Measurements from ENCODE around the gene ZCCHC14. TPM values are rescaled to one million over a fixed set of nuclear protein-coding genes. Genes with fewer than 3 reads are reported as not detected.

The ZCCHC14 gene
- total RNA-seq, 1 donor from 2014 or later, result 19.0 TPM

DNA sequence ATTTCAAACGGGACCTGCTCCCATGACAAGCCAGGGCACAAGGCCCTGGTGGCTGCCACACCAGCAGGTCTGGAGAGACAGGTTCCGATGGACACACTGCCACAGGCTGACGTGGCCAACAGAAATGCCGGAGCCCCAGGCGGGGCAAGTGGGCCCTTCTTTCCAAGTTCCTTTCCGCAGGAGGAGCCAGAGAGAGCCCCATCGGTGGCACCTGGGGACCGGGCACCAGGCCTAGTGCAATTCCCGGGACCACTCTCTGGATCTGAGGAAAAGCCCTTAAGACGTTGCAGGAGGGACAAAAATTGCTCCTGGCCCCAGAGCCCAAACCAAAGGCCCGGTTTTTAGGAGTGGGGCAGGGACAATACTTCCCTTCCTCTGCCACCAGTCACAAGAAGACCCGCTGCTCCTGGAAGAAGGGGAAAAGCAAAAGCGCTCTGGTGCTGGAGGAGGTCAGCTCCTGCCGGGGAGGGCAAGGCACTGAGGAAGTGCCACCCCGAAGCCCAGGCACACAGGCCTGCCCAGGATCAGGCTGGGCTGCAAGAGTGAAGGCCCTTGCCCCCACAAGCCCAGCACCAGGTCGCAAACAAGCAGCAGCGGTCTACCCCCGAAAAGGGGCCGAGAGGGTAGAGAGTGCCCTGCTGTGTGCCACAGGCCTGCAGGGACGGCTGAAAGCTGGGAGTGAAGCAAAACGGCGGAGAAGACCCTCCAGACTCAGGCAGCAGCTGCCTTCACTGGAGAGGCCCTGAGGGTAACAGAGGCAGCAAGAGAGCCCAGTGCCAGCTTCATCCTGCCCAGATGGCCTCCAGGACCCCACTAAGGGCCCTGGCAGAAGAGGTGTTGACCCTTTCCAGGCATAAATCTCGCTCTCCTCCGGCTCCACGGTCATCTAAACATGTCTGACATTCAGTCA is 71.6 kb downstream of the ZCCHC14 start:
- Mint-ChIP-seq H3K27me3 (ENCODE audit: low read depth, unreplicated experiment) (no peaks in the 10 kb centered on the region), H3K36me3 (ENCODE audit: low read depth, unreplicated experiment) (peaks cover 20% of the 10 kb centered on the region), H3K9me3 (ENCODE audit: unreplicated experiment) (peaks cover 2% of the 10 kb centered on the region), H3K4me1 (ENCODE audit: low read depth, unreplicated experiment) (peaks cover 2% of the 10 kb centered on the region), H3K4me3 (ENCODE audit: unreplicated experiment) (no peak overlapping the region), H3K27ac (ENCODE audit: unreplicated experiment) (no peak overlapping the region)
- H3K4me2 ChIP-seq (ENCODE audit: low read length), result no peak overlapping the region
- no peaks in the 10 kb centered on the region for H3K9me3 ChIP-seq (ENCODE audit: insufficient read depth, low read depth, low read length)
- H3K36me3 ChIP-seq (ENCODE audit: insufficient read depth, low read length), result peaks cover 25% of the 10 kb centered on the region
- H3K4me3 ChIP-seq (ENCODE audit: insufficient read depth, low read depth, low read length), result no peak overlapping the region
- H2AFZ ChIP-seq (ENCODE audit: low read depth, low read length), result no peak overlapping the region
- peaks cover 7% of the 10 kb centered on the region for H3K79me2 ChIP-seq (ENCODE audit: insufficient read depth, low read length)
- FAIRE-seq, result no peak
- H4K20me1 ChIP-seq (ENCODE audit: insufficient read depth, low read length), result peaks cover 51% of the 10 kb centered on the region
- no peaks in the 10 kb centered on the region for H3K4me1 ChIP-seq (ENCODE audit: insufficient read depth, low read length)
- H3K27me3 ChIP-seq (ENCODE audit: insufficient read depth, low read length), result no peaks in the 10 kb centered on the region
- no peak for DNase-seq (ENCODE audit: low read depth)
- no peak overlapping the region for H3K9ac ChIP-seq (ENCODE audit: low read length)
- no peak for TF ChIP-seq CTCF (IDR thresholded peaks at IDR 0.05; ENCODE audit: insufficient read depth, low read depth, low read length)
- TF ChIP-seq EZH2 (IDR thresholded peaks at IDR 0.05; ENCODE audit: insufficient read depth, low read length), result no peak
- no peak overlapping the region for H3K27ac ChIP-seq (ENCODE audit: low read depth, low read length)

- Histone ChIP-seq H3K4me1 (ENCODE audit: insufficient read depth, low read length) (no peaks in the 10 kb centered on the region), H3K9me3 (ENCODE audit: insufficient read depth, low read depth, low read length) (no peaks in the 10 kb centered on the region), H3K27ac (ENCODE audit: low read depth, low read length) (no peak overlapping the region), H2AFZ (ENCODE audit: low read depth, low read length) (no peak overlapping the region), H3K9ac (ENCODE audit: low read length) (no peak overlapping the region), H3K79me2 (ENCODE audit: insufficient read depth, low read length) (no peaks in the 10 kb centered on the region), H3K36me3 (ENCODE audit: insufficient read depth, low read length) (peaks cover 25% of the 10 kb centered on the region), H3K4me3 (ENCODE audit: insufficient read depth, low read depth, low read length) (no peak overlapping the region), H4K20me1 (ENCODE audit: insufficient read depth, low read length) (peaks cover 43% of the 10 kb centered on the region), H3K27me3 (ENCODE audit: insufficient read depth, low read length) (no peaks in the 10 kb centered on the region), H3K4me2 (ENCODE audit: low read length) (no peak overlapping the region)
- DNase-seq (ENCODE audit: low read depth), result no peak
- peaks cover 20% of the 10 kb centered on the region for H3K36me3 Mint-ChIP-seq (ENCODE audit: low read depth, unreplicated experiment)
- peaks cover 2% of the 10 kb centered on the region for H3K9me3 Mint-ChIP-seq (ENCODE audit: unreplicated experiment)
- no peak overlapping the region for H3K4me3 Mint-ChIP-seq (ENCODE audit: unreplicated experiment)
- no peaks in the 10 kb centered on the region for H3K27me3 Mint-ChIP-seq (ENCODE audit: low read depth, unreplicated experiment)
- H3K4me1 Mint-ChIP-seq (ENCODE audit: low read depth, unreplicated experiment), result peaks cover 2% of the 10 kb centered on the region
- H3K27ac Mint-ChIP-seq (ENCODE audit: unreplicated experiment), result no peak overlapping the region
- TF ChIP-seq CTCF (IDR thresholded peaks at IDR 0.05; ENCODE audit: insufficient read depth, low read depth, low read length), result no peak
- no peak for TF ChIP-seq EZH2 (IDR thresholded peaks at IDR 0.05; ENCODE audit: insufficient read depth, low read length)
- no peak for FAIRE-seq
Observed at GRCh38 chr16:87420026-87421002, 72.5 kb downstream of the ZCCHC14 start.
